A549 (cell line): Measurements from ENCODE around the gene SLC9A3. TPM values are rescaled to one million over a fixed set of nuclear protein-coding genes. Genes with fewer than 3 reads are reported as not detected.

Experiments
- ATAC-seq, 2 experiments: fragments of 200-7000 bp in 1 of 2; fragments of >200 bp in 1 of 2; cut with Nextera tagmentation in 1 of 2; cut with Tn5 transposase in 1 of 2; 3 replicates each; pipeline versions ENCODE4 v1.8.0 to v1.9.1; 2018 to 2020; ENCODE audit warnings: mild to moderate bottlenecking in 1 of 2, moderate library complexity in 1 of 2
- CTCF ChIA-PET: fragments of 300-600 bp; sonication (Branson Sonifier 250); formaldehyde crosslinking; extraction: SDS; loops from one replicate; lab custom pipeline; 2021; ENCODE audit warnings: antibody characterized with exemption, inconsistent platforms; lab: Yijun Ruan, JAX
- POLR2A ChIA-PET: fragments of 350-600 bp; formaldehyde crosslinking; extraction: SDS; loops from one replicate; lab custom pipeline; 2021; ENCODE audit warnings: antibody characterized with exemption, inconsistent platforms; lab: Yijun Ruan, JAX
- DNase-seq, 2 experiments: peaks; one replicate each; pipeline versions ENCODE4 v3.0.0 to v3.0.0-alpha.2; 2011 to 2016; ENCODE audit warnings: low read depth in 1 of 2, low spot score in 1 of 2
- FAIRE-seq: peaks from 2 replicates; lab custom pipeline; 2011; peaks lifted over from hg19 to GRCh38; lab: Jason Lieb, UNC
- H3K27ac ChIP-seq, 2 experiments: fragments of >200 bp; sonication (Bioruptor Twin); formaldehyde crosslinking; 3 replicates each; pipeline ENCODE4 v1.5.1; 2016 to 2017
- H3K4me1 ChIP-seq: fragments of >200 bp; sonication (Bioruptor Twin); formaldehyde crosslinking; 3 replicates; pipeline ENCODE4 v1.6.1; 2016
- H3K4me2 ChIP-seq: fragments of >200 bp; sonication (Bioruptor Twin); formaldehyde crosslinking; 3 replicates; pipeline ENCODE4 v1.6.1; 2016
- H3K4me3 ChIP-seq: fragments of >200 bp; sonication (Bioruptor Twin); formaldehyde crosslinking; 3 replicates; pipeline ENCODE4 v1.5.1; 2016
- H3K9me3 ChIP-seq: fragments of >200 bp; sonication (Bioruptor Twin); formaldehyde crosslinking; 3 replicates; pipeline ENCODE4 v1.6.1; 2016
- CBX2 ChIP-seq: fragments of 200-600 bp; sonication (generic); IDR thresholded peaks from 2 replicates; pipeline ENCODE4 v1.6.1; 2016; ENCODE audit warnings: low read depth, mild to moderate bottlenecking, borderline replicate concordance
- CHD4 ChIP-seq: fragments of 200-600 bp; sonication (generic); IDR thresholded peaks from 2 replicates; pipeline ENCODE4 v1.6.1; 2016; ENCODE audit warnings: antibody characterized with exemption, mild to moderate bottlenecking, borderline replicate concordance
- E2F6 ChIP-seq: IDR thresholded peaks from 2 replicates; pipeline ENCODE4 v1.6.1; 2012; ENCODE audit warnings: low read depth, borderline replicate concordance
- FOSB ChIP-seq: fragments of 250-450 bp; sonication (Bioruptor Pico); IDR thresholded peaks from 2 replicates; pipeline ENCODE4 v1.5.0; 2020; ENCODE audit warnings: mild to moderate bottlenecking, moderate library complexity
- FOSL2 ChIP-seq, 2 experiments: fragments of 450-650 bp in 1 of 2; fragments of >200 bp in 1 of 2; sonication (Bioruptor Twin) in 1 of 2; formaldehyde crosslinking; IDR thresholded peaks; 2 replicates each; pipeline versions ENCODE4 v1.5.0 to v1.6.1; 2016 to 2020; ENCODE audit warnings: mild to moderate bottlenecking in 1 of 2, moderate library complexity in 1 of 2
- HOXB5 ChIP-seq: fragments of 250-450 bp; sonication (Bioruptor Pico); IDR thresholded peaks from 2 replicates; pipeline ENCODE4 v1.5.0; 2020; ENCODE audit warnings: mild to moderate bottlenecking, moderate library complexity
- JUNB ChIP-seq: fragments of >200 bp; sonication (Bioruptor Twin); formaldehyde crosslinking; IDR thresholded peaks from 2 replicates; pipeline ENCODE4 v1.6.1; 2016
- KDM5A ChIP-seq: fragments of 200-600 bp; sonication (generic); IDR thresholded peaks from 2 replicates; pipeline ENCODE4 v1.6.1; 2016; ENCODE audit warnings: antibody characterized with exemption, mild to moderate bottlenecking
- MAFK ChIP-seq: fragments of 450-650 bp; IDR thresholded peaks from 2 replicates; pipeline ENCODE4 v1.6.1; 2014; ENCODE audit not compliant: partially characterized antibody
- MYC ChIP-seq: IDR thresholded peaks from 2 replicates; pipeline ENCODE4 v1.6.1; 2012; ENCODE audit warnings: mild to moderate bottlenecking, inconsistent platforms, low read length, improper control_type of control experiment, borderline replicate concordance
- NPAS2 ChIP-seq: fragments of 250-450 bp; sonication (Bioruptor Pico); IDR thresholded peaks from 2 replicates; pipeline ENCODE4 v1.8.0; 2022; ENCODE audit warnings: mild to moderate bottlenecking, moderate library complexity, borderline replicate concordance
- POLR2AphosphoS2 ChIP-seq: conservative IDR thresholded peaks from 2 replicates; pipeline ENCODE4 v1.6.1; 2012; ENCODE audit warnings: low read length, improper control_type of control experiment, inconsistent platforms
- REST ChIP-seq: fragments of 200-600 bp; sonication (generic); IDR thresholded peaks from 2 replicates; pipeline ENCODE4 v1.6.1; 2016; ENCODE audit warnings: antibody characterized with exemption, mild to moderate bottlenecking, moderate library complexity
- RFX5 ChIP-seq: fragments of 450-650 bp; IDR thresholded peaks from 2 replicates; pipeline ENCODE4 v1.7.1; 2014; ENCODE audit warnings: antibody characterized with exemption, mild to moderate bottlenecking, moderate library complexity
- RNF2 ChIP-seq: fragments of 200-600 bp; sonication (generic); IDR thresholded peaks from 2 replicates; pipeline ENCODE4 v1.6.1; 2016; ENCODE audit warnings: low read depth, mild to moderate bottlenecking, antibody characterized with exemption, moderate library complexity, borderline replicate concordance
- SMC3 ChIP-seq: fragments of >200 bp; sonication (Bioruptor Twin); formaldehyde crosslinking; IDR thresholded peaks from 3 replicates; pipeline ENCODE4 v1.6.1; 2018; ENCODE audit warnings: inconsistent platforms
- TFCP2L1 ChIP-seq: fragments of 250-450 bp; sonication (Bioruptor Pico); IDR thresholded peaks from 2 replicates; pipeline ENCODE4 v1.5.0; 2021; ENCODE audit warnings: mild to moderate bottlenecking
- TP53 ChIP-seq: fragments of 250-450 bp; sonication (Bioruptor Pico); IDR thresholded peaks from 2 replicates; pipeline ENCODE4 v1.5.0; 2021; ENCODE audit warnings: mild to moderate bottlenecking, moderate library complexity
- USF2 ChIP-seq: fragments of 450-650 bp; IDR thresholded peaks from 2 replicates; pipeline ENCODE4 v1.6.1; 2014; ENCODE audit warnings: antibody characterized with exemption
- ZSCAN20 ChIP-seq: fragments of 250-450 bp; sonication (Bioruptor Pico); IDR thresholded peaks from 2 replicates; pipeline ENCODE4 v1.8.0; 2022; ENCODE audit warnings: mild to moderate bottlenecking, moderate library complexity
- WGBS: methylation state at CpG from one replicate; pipeline ENCODE4 v1.1.6; 2017; ENCODE audit errors: missing lambda C conversion rate; 5-methylcytosine and 5-hydroxymethylcytosine counted together
- polyA plus RNA-seq, 4 experiments: library from polyadenylated mRNA; depleted of rRNA in 3 of 4; stranded (reverse); fragments of >200 nt; fragmentation: RNase III in 1 of 4; extraction: RNeasy Plus Mini Kit Qiagen cat#74134 plus additional on column Dnase treatment in 1 of 4; gene quantifications; 2 replicates in 3 of 4; 3 replicates in 1 of 4; pipeline ENCODE4 v1.2.3, GENCODE V29; 2011 to 2017
- TF ChIP-seq, protein P1 (sequence below): fragments of 150-350 bp; IDR thresholded peaks from 2 replicates; pipeline ENCODE4 v1.6.1; 2014; ENCODE audit warnings: low read depth, mild to moderate bottlenecking, low read length
- TF ChIP-seq, protein P2 (sequence below): fragments of >200 bp; sonication (Bioruptor Twin); formaldehyde crosslinking; IDR thresholded peaks from 2 replicates; pipeline ENCODE4 v1.6.1; 2016

Gene SLC9A3
- polyA plus RNA-seq, 2 of the 4 experiments (the other 2 are of a cell fraction): 1.3 TPM

DNA sequence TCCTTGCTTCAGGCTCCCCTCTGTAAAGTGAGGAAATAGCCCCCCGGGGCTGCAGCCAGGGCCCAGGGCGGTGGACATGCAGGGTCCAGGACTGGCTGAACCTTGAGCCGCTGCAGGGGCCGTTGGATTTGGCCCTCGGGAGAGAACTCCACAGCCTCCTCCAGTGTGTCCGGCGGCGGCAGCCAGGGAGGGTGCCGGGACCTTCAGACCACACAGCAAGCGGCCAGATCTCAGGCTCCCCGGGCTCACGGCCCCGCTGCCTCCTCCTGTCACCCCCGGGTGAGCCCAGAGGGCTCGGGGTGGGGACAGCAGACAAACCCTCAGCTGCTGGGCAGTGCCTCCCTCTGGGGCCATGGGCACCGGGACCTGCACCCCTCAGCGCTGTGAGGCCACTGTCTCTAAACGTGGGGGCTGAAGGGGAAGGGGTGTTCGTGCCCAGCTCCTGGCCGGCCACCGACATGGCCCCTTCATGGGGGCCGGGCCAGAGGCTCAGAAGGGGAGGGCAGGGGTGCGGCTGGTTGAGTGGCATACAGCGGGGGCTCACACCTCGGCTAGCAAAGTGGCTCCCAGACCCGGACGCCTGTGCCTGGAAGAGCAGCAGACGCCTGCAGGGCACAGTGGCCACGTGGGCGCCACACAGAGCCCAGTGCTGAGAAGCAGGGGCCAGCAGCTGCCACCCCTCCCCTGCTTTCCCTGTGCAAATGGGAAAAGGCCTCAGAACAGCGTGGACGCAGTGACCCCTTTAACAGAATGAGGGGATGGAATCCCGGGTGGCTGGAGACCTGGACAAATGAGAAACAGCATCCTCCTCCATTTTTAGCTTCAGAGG, 19.7 kb downstream of the SLC9A3 start:
- peak in 1 of 2 experiments; percentile 39; a peak in 3 of 6 replicates for ATAC-seq
- 48% methylated on average over 11 of the region's 33 CpGs for WGBS
- no peak overlapping the region for H3K4me2 ChIP-seq
- TF ChIP-seq SMC3 (no peak), RNF2 (no peak), RFX5 (no peak), MAFK (no peak), TFCP2L1 (CRISPR knock-in tag) (no peak), E2F6 (no peak), CHD4 (no peak), CBX2 (no peak)
- TF ChIP-seq, all 56 proteins: peak for 0
- ChIA-PET POLR2A (no interaction called here), CTCF (interaction anchor here (0.6 to 1.0 kb wide), 2 partner anchors 18 to 165 kb away, joined by 3 to 4 read pairs; no protein-coding TSS in a partner anchor)
- no peak overlapping the region for H3K27ac ChIP-seq
- peaks cover 9% of the 10 kb centered on the region; the same call in 2 of the 3 replicates for H3K4me1 ChIP-seq
- no peaks in the 10 kb centered on the region for H3K9me3 ChIP-seq
- no peak overlapping the region for H3K4me3 ChIP-seq
- FAIRE-seq (no peak), DNase-seq (no peak)

DNA sequence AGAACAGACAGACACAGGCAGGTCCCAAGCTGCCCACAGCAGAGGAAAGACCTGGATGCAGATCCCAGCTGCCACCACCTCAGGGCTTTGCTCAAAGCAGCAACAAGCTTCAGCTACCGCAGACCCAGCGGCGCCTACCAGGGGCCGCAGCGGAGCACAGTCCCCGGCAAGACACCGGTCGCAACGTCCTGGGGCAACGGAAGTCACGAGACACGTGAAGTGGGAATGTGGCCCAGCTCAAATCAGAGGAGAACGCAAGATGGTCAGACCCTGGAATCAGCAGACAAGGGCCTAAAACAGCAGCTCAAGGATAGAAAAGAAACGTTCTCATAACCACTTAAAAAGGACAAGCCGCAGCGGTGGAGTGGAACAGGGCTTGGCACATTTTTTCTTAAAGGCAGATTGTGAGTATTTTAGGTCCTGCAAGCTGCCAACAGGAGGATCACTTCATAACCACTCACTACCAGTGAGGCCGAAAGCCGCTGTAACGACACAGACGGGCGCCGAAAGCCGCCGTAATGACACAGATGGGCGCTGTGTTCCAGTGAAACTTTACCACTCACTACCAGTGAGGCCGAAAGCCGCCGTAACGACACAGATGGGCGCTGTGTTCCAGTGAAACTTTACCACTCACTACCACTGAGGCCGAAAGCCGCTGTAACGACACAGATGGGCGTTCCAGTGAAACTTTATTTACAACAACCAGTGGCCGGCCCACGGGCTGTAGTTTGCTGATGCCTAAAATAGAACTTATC, 21.7 kb downstream of the SLC9A3 start:
- CTCF ChIA-PET: interaction anchor here (0.6 to 1.2 kb wide), 2 partner anchors 47 to 143 kb away, joined by 3 read pairs; no protein-coding TSS in a partner anchor
- FAIRE-seq: no peak

More for the DNA sequence above, 21.7 kb downstream of the SLC9A3 start:
- ATAC-seq (peak; percentile 19 to 32; a peak in 2 of 6 replicates), DNase-seq (no peak)
- Histone ChIP-seq H3K27ac (no peak overlapping the region), H3K9me3 (no peaks in the 10 kb centered on the region), H3K4me3 (no peak overlapping the region), H3K4me2 (no peak overlapping the region), H3K4me1 (peaks cover 9% of the 10 kb centered on the region; the same call in 2 of the 3 replicates)
- POLR2A ChIA-PET: no interaction called here
- WGBS: 79% methylated on average over 33 of the region's 36 CpGs
- no peak for TF ChIP-seq MYC
- no peak for TF ChIP-seq JUNB
- TF ChIP-seq, protein P1, sequence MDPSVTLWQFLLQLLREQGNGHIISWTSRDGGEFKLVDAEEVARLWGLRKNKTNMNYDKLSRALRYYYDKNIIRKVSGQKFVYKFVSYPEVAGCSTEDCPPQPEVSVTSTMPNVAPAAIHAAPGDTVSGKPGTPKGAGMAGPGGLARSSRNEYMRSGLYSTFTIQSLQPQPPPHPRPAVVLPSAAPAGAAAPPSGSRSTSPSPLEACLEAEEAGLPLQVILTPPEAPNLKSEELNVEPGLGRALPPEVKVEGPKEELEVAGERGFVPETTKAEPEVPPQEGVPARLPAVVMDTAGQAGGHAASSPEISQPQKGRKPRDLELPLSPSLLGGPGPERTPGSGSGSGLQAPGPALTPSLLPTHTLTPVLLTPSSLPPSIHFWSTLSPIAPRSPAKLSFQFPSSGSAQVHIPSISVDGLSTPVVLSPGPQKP: no peak
- no peak for TF ChIP-seq USF2
- TF ChIP-seq FOSB (CRISPR knock-in tag): no peak
- TF ChIP-seq ZSCAN20: no peak
- TF ChIP-seq POLR2AphosphoS2: no peak
- TF ChIP-seq KDM5A: no peak
- TF ChIP-seq REST: no peak
- TF ChIP-seq HOXB5: no peak
- TF ChIP-seq RNF2: no peak
- no peak for TF ChIP-seq TP53 (CRISPR knock-in tag)
- no peak for TF ChIP-seq FOSL2 (IDR thresholded peaks at IDR 0.05)
- no peak for TF ChIP-seq FOSL2 (CRISPR knock-in tag; IDR thresholded peaks at IDR 0.05)
- no peak for TF ChIP-seq NPAS2
- TF ChIP-seq, protein P2, sequence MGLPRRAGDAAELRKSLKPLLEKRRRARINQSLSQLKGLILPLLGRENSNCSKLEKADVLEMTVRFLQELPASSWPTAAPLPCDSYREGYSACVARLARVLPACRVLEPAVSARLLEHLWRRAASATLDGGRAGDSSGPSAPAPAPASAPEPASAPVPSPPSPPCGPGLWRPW: no peak
